ENCODE results near the gene GJA10.
A peak's percentile ranks its signal among the peaks of the same experiment; 100 is the strongest.

- TF ChIP-seq CTCF (IDR thresholded peaks at IDR 0.05), result peak in 3 of 7 experiments; percentile 10 to 34 (median 27)
- no peak for TF ChIP-seq POLR2A (IDR thresholded peaks at IDR 0.05)
Observed at GRCh38 chr6:89944826-89945407, 50.6 kb downstream of the GJA10 start.

Measured in body of pancreas (tissue), 4 donors.